Spleen (tissue), 11 donors: ENCODE measurements around the gene MOSPD3. TPM values are rescaled to one million over a fixed set of nuclear protein-coding genes. Genes with fewer than 3 reads are reported as not detected.

Experiments
- DNase-seq: peaks from one replicate; pipeline ENCODE4 v3.0.0-alpha.2; 2020
- H3K27ac ChIP-seq, 8 donors: fragments of 200-600 bp; sonication (generic) in 7 of 8; 1 replicate in 4 of 8; 2 replicates in 4 of 8; pipeline versions ENCODE4 v1.5.0 to v1.8.0; 2016 to 2021; ENCODE audit warnings: inconsistent platforms in 4 of 8, mild to moderate bottlenecking in 4 of 8, moderate library complexity in 1 of 8
- H3K27me3 ChIP-seq, 7 donors: fragments of 200-600 bp; sonication (generic) in 6 of 7; replicated peaks in 1 of 7; 1 replicate in 4 of 7; 2 replicates in 3 of 7; pipeline versions ENCODE4 v1.5.0 to v1.8.0; 2016 to 2021; ENCODE audit warnings: inconsistent platforms in 3 of 7, mild to moderate bottlenecking in 1 of 7
- H3K36me3 ChIP-seq, 6 donors: fragments of 200-600 bp; sonication (generic) in 5 of 6; 1 replicate in 4 of 6; 2 replicates in 2 of 6; pipeline versions ENCODE4 v1.5.0 to v1.8.0; 2016 to 2021; ENCODE audit warnings: inconsistent platforms in 2 of 6
- H3K4me1 ChIP-seq, 6 donors: fragments of 200-600 bp; sonication (generic) in 5 of 6; 1 replicate in 3 of 6; 2 replicates in 3 of 6; pipeline versions ENCODE4 v1.5.0 to v1.8.0; 2016 to 2021; ENCODE audit warnings: inconsistent platforms in 3 of 6
- H3K4me3 ChIP-seq, 8 donors: fragments of 200-600 bp; sonication (generic) in 7 of 8; 1 replicate in 4 of 8; 2 replicates in 4 of 8; pipeline versions ENCODE4 v1.5.0 to v1.8.0; 2016 to 2021; ENCODE audit warnings: inconsistent platforms in 4 of 8, mild to moderate bottlenecking in 4 of 8, moderate library complexity in 2 of 8
- H3K9me3 ChIP-seq, 8 donors: fragments of 200-600 bp; sonication (generic) in 7 of 8; 1 replicate in 4 of 8; 2 replicates in 4 of 8; pipeline versions ENCODE4 v1.5.0 to v1.8.0; 2016 to 2021; ENCODE audit warnings: inconsistent platforms in 4 of 8
- POLR2A ChIP-seq, 3 donors: fragments of 450-650 bp; IDR thresholded peaks; one replicate each; pipeline ENCODE4 v1.5.1; 2017; ENCODE audit warnings: antibody characterized with exemption in 3 of 3, mild to moderate bottlenecking in 1 of 3
- POLR2AphosphoS5 ChIP-seq, 3 donors: sonication (generic); formaldehyde crosslinking; IDR thresholded peaks; one replicate each; pipeline ENCODE4 v1.5.1; 2017; ENCODE audit warnings: antibody characterized with exemption in 3 of 3
- WGBS, 5 donors: extraction: QIAGEN DNeasy Blood & Tissue Kit in 3 of 5; methylation state at CpG; one replicate each; pipeline versions ENCODE4 v1.1.5 to v1.1.7; 2013 to 2018; 5-methylcytosine and 5-hydroxymethylcytosine counted together
- intact Hi-C: fragments of 100-400 bp; cut with DNase I; formaldehyde crosslinking; loops from one replicate; pipeline ENCODE4 v1.15.0; 2023; ENCODE audit warnings: low total_unique reads
- polyA plus RNA-seq, 3 donors: library from polyadenylated mRNA; stranded (reverse); fragments of 200-250 nt; gene quantifications; one replicate each; pipeline ENCODE4 v1.2.1, GENCODE V29; 2013
- total RNA-seq, 7 donors: library from RNA; depleted of rRNA in 3 of 7; stranded (reverse); fragments of >200 nt in 3 of 7; fragmentation: NEBNext Ultra II Directional in 4 of 7; extraction: Animal tissue kit (Norgen Biotek cat#: 25700) in 4 of 7; gene quantifications; one replicate each; pipeline versions ENCODE4 v1.1.0 to v1.2.1, GENCODE V29; 2016 to 2021
- TF ChIP-seq, protein P1 (sequence below), 11 experiments: fragments of 200-600 bp in 7 of 11; fragments of 450-650 bp in 4 of 11; sonication (generic) in 4 of 11; IDR thresholded peaks in 8 of 11; conservative IDR thresholded peaks in 3 of 11; 1 replicate in 7 of 11; 2 replicates in 4 of 11; pipeline versions ENCODE4 v1.4.0 to v1.8.0; 2016 to 2021; ENCODE audit warnings: antibody characterized with exemption in 11 of 11, inconsistent platforms in 4 of 11, mild to moderate bottlenecking in 1 of 11
- donor health status: healthy with polysubstance abuse.
- donor health status: DM: no; HTN: no; CAD: no; lungs with moderate emphysema.
- donor health status: DM: no; HTN: no; CAD: no.
- donor health status: Bipolar disorder and iron deficiency.
- donor health status: healthy.
- donor health status: DM: no; HTN: no; CAD: no.
- donor health status: DM: yes; HTN: yes; CAD: no.

The MOSPD3 gene
- total and polyA plus RNA-seq, 10 donors, result 11.2 to 20.4 (median 15.1) TPM

GRCh38 chr7:100630066-100630465, 17.7 kb downstream of the MOSPD3 start:
- H3K27ac ChIP-seq, result no peak overlapping the region
- 88 to 99% (median 92%) methylated on average over 4 of the region's 4 CpGs for WGBS, 5 donors
- no peaks in the 10 kb centered on the region for H3K36me3 ChIP-seq
- intact Hi-C loops, result no loop called here
- no peak overlapping the region for H3K4me3 ChIP-seq
- peaks cover 4 to 39% (median 23%) of the 10 kb centered on the region in 6 donors for H3K4me1 ChIP-seq
- peaks cover 0 to 33% (median 8%) of the 10 kb centered on the region in 7 donors for H3K27me3 ChIP-seq
- TF ChIP-seq POLR2A (IDR thresholded peaks at IDR 0.05) (no peak), POLR2AphosphoS5 (IDR thresholded peaks at IDR 0.05) (no peak)
- TF ChIP-seq, protein P1, sequence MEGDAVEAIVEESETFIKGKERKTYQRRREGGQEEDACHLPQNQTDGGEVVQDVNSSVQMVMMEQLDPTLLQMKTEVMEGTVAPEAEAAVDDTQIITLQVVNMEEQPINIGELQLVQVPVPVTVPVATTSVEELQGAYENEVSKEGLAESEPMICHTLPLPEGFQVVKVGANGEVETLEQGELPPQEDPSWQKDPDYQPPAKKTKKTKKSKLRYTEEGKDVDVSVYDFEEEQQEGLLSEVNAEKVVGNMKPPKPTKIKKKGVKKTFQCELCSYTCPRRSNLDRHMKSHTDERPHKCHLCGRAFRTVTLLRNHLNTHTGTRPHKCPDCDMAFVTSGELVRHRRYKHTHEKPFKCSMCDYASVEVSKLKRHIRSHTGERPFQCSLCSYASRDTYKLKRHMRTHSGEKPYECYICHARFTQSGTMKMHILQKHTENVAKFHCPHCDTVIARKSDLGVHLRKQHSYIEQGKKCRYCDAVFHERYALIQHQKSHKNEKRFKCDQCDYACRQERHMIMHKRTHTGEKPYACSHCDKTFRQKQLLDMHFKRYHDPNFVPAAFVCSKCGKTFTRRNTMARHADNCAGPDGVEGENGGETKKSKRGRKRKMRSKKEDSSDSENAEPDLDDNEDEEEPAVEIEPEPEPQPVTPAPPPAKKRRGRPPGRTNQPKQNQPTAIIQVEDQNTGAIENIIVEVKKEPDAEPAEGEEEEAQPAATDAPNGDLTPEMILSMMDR (IDR thresholded peaks at IDR 0.05 in 8 of 11, conservative IDR thresholded peaks at IDR 0.05 in 3 of 11), result no peak
- H3K9me3 ChIP-seq, result no peaks in the 10 kb centered on the region
- no peak for DNase-seq

DNA sequence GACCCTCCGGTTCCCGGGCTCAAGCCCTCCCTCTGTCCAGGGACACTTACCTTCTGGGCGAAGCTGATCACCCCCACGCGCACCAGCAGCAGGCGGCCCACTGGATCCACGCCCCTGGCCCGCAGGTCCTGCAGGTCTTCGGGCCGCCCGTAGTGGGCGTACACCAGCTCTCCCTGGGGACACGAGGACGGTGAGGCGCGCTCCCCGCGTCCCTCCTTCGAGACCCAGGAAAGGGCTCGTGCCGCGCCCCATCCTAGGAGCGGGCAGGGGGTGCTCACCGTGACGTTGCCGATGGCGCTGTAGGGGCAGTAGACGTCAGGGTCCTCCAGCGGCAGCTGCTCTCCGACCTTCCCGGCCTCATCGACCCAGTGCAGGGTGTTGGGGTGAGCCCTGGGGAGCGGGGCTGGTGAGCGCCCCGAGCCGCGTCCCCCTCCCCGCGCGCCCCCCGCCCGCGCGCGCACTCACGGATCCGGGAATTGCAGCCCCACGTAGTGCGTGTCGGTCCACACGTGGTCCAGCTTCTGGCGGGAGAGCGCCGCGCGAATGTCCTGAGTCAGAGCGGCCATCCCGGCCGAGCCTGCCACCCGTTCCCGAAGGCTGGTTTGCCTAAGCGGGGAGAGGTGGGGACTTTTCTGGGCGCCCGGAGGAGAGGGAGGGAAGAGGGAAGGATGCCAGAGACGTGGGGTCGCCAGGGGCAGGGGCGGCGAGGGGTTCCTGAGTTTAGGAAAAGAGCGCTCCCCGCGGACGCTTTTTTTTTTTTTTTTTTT, 20.8 kb downstream of the MOSPD3 start:
- TF ChIP-seq POLR2AphosphoS5 (IDR thresholded peaks at IDR 0.05) (peak; percentile 48 to 67 (median 57)), POLR2A (IDR thresholded peaks at IDR 0.05) (no peak)
- TF ChIP-seq, protein P1 (IDR thresholded peaks at IDR 0.05 in 8 of 11, conservative IDR thresholded peaks at IDR 0.05 in 3 of 11), result peak in 8 of 11 experiments; percentile 14 to 55 (median 38)
- Histone ChIP-seq H3K36me3 (no peaks in the 10 kb centered on the region), H3K4me3 (peak overlapping the region; percentile 50 to 89 (median 57)), H3K27ac (peak overlapping the region in 5 of 8 donors; percentile 37 to 81 (median 57)), H3K9me3 (no peaks in the 10 kb centered on the region), H3K27me3 (peaks cover 0 to 30% (median 8%) of the 10 kb centered on the region in 7 donors), H3K4me1 (peaks cover 0 to 20% (median 11%) of the 10 kb centered on the region in 6 donors)
- 2 to 4% (median 3%) methylated on average over 26 to 72 of the region's 72 CpGs for WGBS, 5 donors
- intact Hi-C loops, result no loop called here
- peak; percentile 88 for DNase-seq

DNA sequence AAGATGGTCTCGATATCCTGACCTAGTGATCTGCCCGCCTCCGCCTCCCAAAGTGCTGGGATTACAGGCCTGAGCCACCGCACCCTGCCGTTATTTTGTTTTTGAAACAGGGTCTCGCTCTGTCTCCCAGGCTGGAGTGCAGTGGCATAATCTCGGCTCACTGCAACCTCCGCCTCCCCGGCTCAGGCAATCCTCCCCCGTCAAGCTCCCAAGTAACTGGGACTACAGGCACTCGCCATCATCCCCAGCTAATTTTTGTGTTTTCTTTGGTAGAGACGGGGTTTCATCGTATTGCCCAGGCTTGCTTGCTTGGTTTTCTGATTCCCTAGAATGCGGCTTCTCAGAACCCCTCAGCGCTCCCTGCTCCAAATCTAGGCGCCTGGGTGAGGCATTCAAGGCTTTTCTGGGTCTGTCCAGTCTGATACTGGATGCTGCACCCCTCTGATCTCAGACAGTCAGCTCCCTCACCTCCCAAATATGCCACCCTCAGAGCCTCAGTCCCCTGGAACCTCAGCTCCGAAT, 27.7 kb downstream of the MOSPD3 start:
- no peak overlapping the region for H3K4me3 ChIP-seq
- DNase-seq, result no peak
- H3K9me3 ChIP-seq, result no peaks in the 10 kb centered on the region
- peaks cover 0 to 30% (median 11%) of the 10 kb centered on the region in 7 donors for H3K27me3 ChIP-seq
- WGBS, 5 donors, result 84 to 94% (median 88%) methylated on average over 17 of the region's 17 CpGs
- H3K4me1 ChIP-seq, result peaks cover 0 to 4% (median 0%) of the 10 kb centered on the region in 6 donors
- intact Hi-C loops, result no loop called here
- H3K36me3 ChIP-seq, result no peaks in the 10 kb centered on the region
- TF ChIP-seq POLR2A (IDR thresholded peaks at IDR 0.05) (no peak), POLR2AphosphoS5 (IDR thresholded peaks at IDR 0.05) (no peak)
- TF ChIP-seq, protein P1 (IDR thresholded peaks at IDR 0.05 in 8 of 11, conservative IDR thresholded peaks at IDR 0.05 in 3 of 11), result no peak
- no peak overlapping the region for H3K27ac ChIP-seq
